H1 (cell line): Measurements from ENCODE around the gene HSPA1B. TPM values are rescaled to one million over a fixed set of nuclear protein-coding genes. Genes with fewer than 3 reads are reported as not detected.

Experiments
- CTCF ChIA-PET: fragments of 300-600 bp; sonication (Branson Sonifier 250); formaldehyde crosslinking; loops from one replicate; lab custom pipeline; 2021; ENCODE audit not compliant: partially characterized antibody; lab: Charles Lee
- POLR2A ChIA-PET: fragments of 300-600 bp; sonication (Branson Sonifier 250); formaldehyde crosslinking; loops from one replicate; lab custom pipeline; 2021; ENCODE audit warnings: inconsistent platforms; ENCODE audit not compliant: partially characterized antibody; lab: Charles Lee
- DNase-seq, 2 experiments: peaks; one replicate each; pipeline versions ENCODE4 v3.0.0 to v3.0.0-alpha.2; 2010 to 2022; ENCODE audit warnings: low spot score in 2 of 2, low read depth in 1 of 2, mixed read lengths in 1 of 2
- FAIRE-seq: peaks from 2 replicates; lab custom pipeline; 2011; peaks lifted over from hg19 to GRCh38; lab: Jason Lieb, UNC
- H2AFZ ChIP-seq: 2 replicates; pipeline ENCODE4 v1.8.1; 2012; ENCODE audit warnings: low read length, inconsistent platforms
- H2AK5ac ChIP-seq: 2 replicates; pipeline ENCODE4 v1.6.1; 2013; ENCODE audit warnings: low read depth, low read length
- H2BK120ac ChIP-seq: replicated peaks from 2 replicates; pipeline ENCODE3; 2013; ENCODE audit warnings: low read depth, low read length, inconsistent platforms
- H2BK12ac ChIP-seq: 2 replicates; pipeline ENCODE4 v1.6.1; 2013; ENCODE audit warnings: low read depth, low read length
- H2BK15ac ChIP-seq: 2 replicates; pipeline ENCODE4 v1.6.1; 2013; ENCODE audit warnings: low read length
- H2BK20ac ChIP-seq: 2 replicates; pipeline ENCODE4 v1.6.1; 2013; ENCODE audit warnings: low read length
- H2BK5ac ChIP-seq: 2 replicates; pipeline ENCODE4 v1.6.1; 2013; ENCODE audit warnings: low read depth, low read length
- H3K14ac ChIP-seq: 2 replicates; pipeline ENCODE4 v1.6.1; 2013; ENCODE audit warnings: inconsistent platforms; ENCODE audit not compliant: insufficient read length
- H3K18ac ChIP-seq: 2 replicates; pipeline ENCODE4 v1.6.1; 2013; ENCODE audit warnings: low read length; ENCODE audit errors: extremely low read depth
- H3K23ac ChIP-seq: 2 replicates; pipeline ENCODE4 v1.6.1; 2013; ENCODE audit warnings: inconsistent platforms; ENCODE audit not compliant: insufficient read length
- H3K23me2 ChIP-seq: 2 replicates; pipeline ENCODE4 v1.6.1; 2013; ENCODE audit warnings: low read depth, low read length
- H3K27ac ChIP-seq: 2 replicates; pipeline ENCODE4 v1.6.1; 2011; ENCODE audit warnings: low read depth, low read length, inconsistent platforms
- H3K27me3 ChIP-seq, 4 experiments: replicated peaks in 1 of 4; 1 replicate in 1 of 4; 2 replicates in 3 of 4; pipeline versions ENCODE4 v1.6.1 to v1.8.1; 2011 to 2013; ENCODE audit warnings: low read length in 3 of 4, mild to moderate bottlenecking in 3 of 4, inconsistent platforms in 2 of 4, mixed read lengths in 2 of 4, moderate library complexity in 1 of 4; ENCODE audit not compliant: control insufficient read depth in 3 of 4, insufficient read depth in 3 of 4; ENCODE audit errors: extremely low read depth in 1 of 4
- H3K36me3 ChIP-seq, 4 experiments: 2 replicates each; pipeline versions ENCODE4 v1.6.1 to v1.8.1; 2011 to 2013; ENCODE audit warnings: mild to moderate bottlenecking in 4 of 4, low read length in 3 of 4, moderate library complexity in 2 of 4, control low read depth in 1 of 4, inconsistent platforms in 1 of 4; ENCODE audit not compliant: insufficient read depth in 4 of 4, control insufficient read depth in 2 of 4
- H3K4ac ChIP-seq: replicated peaks from 2 replicates; pipeline ENCODE3; 2013; ENCODE audit warnings: low read length, low read depth, mixed read lengths, inconsistent platforms; ENCODE audit not compliant: insufficient read length
- H3K4me1 ChIP-seq, 4 experiments: replicated peaks in 1 of 4; 1 replicate in 1 of 4; 2 replicates in 3 of 4; pipeline versions ENCODE4 v1.6.1 to v1.8.1; 2011 to 2013; ENCODE audit warnings: low read length in 3 of 4, inconsistent platforms in 2 of 4, mixed read lengths in 1 of 4; ENCODE audit not compliant: insufficient read depth in 4 of 4, control insufficient read depth in 3 of 4
- H3K4me2 ChIP-seq, 2 experiments: 2 replicates each; pipeline versions ENCODE4 v1.6.1 to v1.8.1; 2011 to 2013; ENCODE audit warnings: low read depth in 2 of 2, low read length in 2 of 2, control low read depth in 1 of 2, inconsistent platforms in 1 of 2, mild to moderate bottlenecking in 1 of 2; ENCODE audit not compliant: insufficient read depth in 1 of 2
- H3K4me3 ChIP-seq, 4 experiments: fragments of 200-600, 300-600 bp in 1 of 4; sonication (generic), shearing (Covaris generic), sonication (Bioruptor Twin) in 1 of 4; 2 replicates each; pipeline versions ENCODE4 v1.5.1 to v1.8.1; 2011 to 2016; ENCODE audit warnings: low read length in 4 of 4, low read depth in 3 of 4, control low read depth in 2 of 4, inconsistent platforms in 2 of 4, mild to moderate bottlenecking in 2 of 4, mixed read lengths in 1 of 4, moderate library complexity in 1 of 4; ENCODE audit not compliant: insufficient read depth in 2 of 4; ENCODE audit errors: extremely low read depth in 1 of 4
- H3K56ac ChIP-seq: replicated peaks from 2 replicates; pipeline ENCODE3; 2013; ENCODE audit warnings: low read depth, mild to moderate bottlenecking, mixed read lengths, low read length, inconsistent platforms; ENCODE audit not compliant: insufficient read length
- H3K79me1 ChIP-seq: 2 replicates; pipeline ENCODE4 v1.6.1; 2013; ENCODE audit warnings: low read depth, low read length, control low read depth
- H3K79me2 ChIP-seq, 2 experiments: 2 replicates each; pipeline versions ENCODE4 v1.6.1 to v1.8.1; 2012 to 2013; ENCODE audit warnings: low read length in 2 of 2, mild to moderate bottlenecking in 2 of 2, inconsistent platforms in 1 of 2; ENCODE audit not compliant: insufficient read depth in 2 of 2, control insufficient read depth in 1 of 2
- H3K9ac ChIP-seq, 4 experiments: replicated peaks in 1 of 4; 1 replicate in 1 of 4; 2 replicates in 3 of 4; pipeline versions ENCODE4 v1.6.1 to v1.8.1; 2011 to 2013; ENCODE audit warnings: low read depth in 3 of 4, low read length in 3 of 4, control low read depth in 2 of 4, mild to moderate bottlenecking in 2 of 4, moderate library complexity in 2 of 4, inconsistent platforms in 1 of 4; ENCODE audit errors: extremely low read depth in 1 of 4
- H3K9me3 ChIP-seq, 2 experiments: 2 replicates each; pipeline versions ENCODE4 v1.6.1 to v1.8.1; 2012 to 2013; ENCODE audit warnings: mild to moderate bottlenecking in 2 of 2, moderate library complexity in 2 of 2, control low read depth in 1 of 2, inconsistent platforms in 1 of 2, low read depth in 1 of 2, low read length in 1 of 2, mixed read lengths in 1 of 2; ENCODE audit not compliant: insufficient read depth in 2 of 2
- H4K20me1 ChIP-seq, 2 experiments: replicated peaks in 1 of 2; 2 replicates each; pipeline versions ENCODE3 to v1.8.1; 2011 to 2013; ENCODE audit warnings: inconsistent platforms in 2 of 2, low read length in 2 of 2, mild to moderate bottlenecking in 1 of 2; ENCODE audit not compliant: insufficient read depth in 2 of 2, control insufficient read depth in 1 of 2
- H4K5ac ChIP-seq: 2 replicates; pipeline ENCODE4 v1.6.1; 2013; ENCODE audit warnings: low read length, low read depth, mixed read lengths, inconsistent platforms; ENCODE audit not compliant: insufficient read length
- H4K8ac ChIP-seq: 2 replicates; pipeline ENCODE4 v1.8.0; 2013; ENCODE audit warnings: mild to moderate bottlenecking, moderate library complexity, low read length, inconsistent platforms; ENCODE audit not compliant: insufficient read depth; ENCODE audit errors: extremely low read depth
- H4K91ac ChIP-seq: replicated peaks from 2 replicates; pipeline ENCODE3; 2013; ENCODE audit warnings: low read length, mixed read lengths, inconsistent platforms; ENCODE audit not compliant: insufficient read length
- ASH2L ChIP-seq: fragments of 200-600, 300-600 bp; sonication (generic); IDR thresholded peaks from one replicate; pipeline ENCODE4 v1.7.1; 2017; ENCODE audit warnings: low read length
- E2F6 ChIP-seq: IDR thresholded peaks from 2 replicates; pipeline ENCODE4 v1.6.1; 2012; ENCODE audit warnings: inconsistent platforms
- GABPA ChIP-seq: IDR thresholded peaks from 2 replicates; pipeline ENCODE4 v1.6.1; 2011; ENCODE audit warnings: mild to moderate bottlenecking, low read length, moderate library complexity, borderline replicate concordance; ENCODE audit not compliant: insufficient read depth
- JUN ChIP-seq: IDR thresholded peaks from 2 replicates; pipeline ENCODE4 v1.6.1; 2011; ENCODE audit warnings: low read depth, mild to moderate bottlenecking, improper control_type of control experiment, low read length
- KDM1A ChIP-seq: fragments of 200-600, 300-600 bp; sonication (generic); IDR thresholded peaks from 2 replicates; pipeline ENCODE4 v1.7.1; 2016; ENCODE audit warnings: mild to moderate bottlenecking, low read length, borderline replicate concordance
- NRF1 ChIP-seq: IDR thresholded peaks from 2 replicates; pipeline ENCODE4 v1.6.1; 2011; ENCODE audit warnings: mild to moderate bottlenecking, low read depth, low read length, improper control_type of control experiment
- POLR2AphosphoS5 ChIP-seq: IDR thresholded peaks from 2 replicates; pipeline ENCODE4 v1.6.1; 2011; ENCODE audit warnings: low read depth, low read length
- SIRT6 ChIP-seq: IDR thresholded peaks from one replicate; pipeline ENCODE4 v1.7.1; 2012; ENCODE audit warnings: low read length, inconsistent platforms
- SP1 ChIP-seq: IDR thresholded peaks from 2 replicates; pipeline ENCODE4 v1.6.1; 2011; ENCODE audit warnings: low read depth, low read length
- SP4 ChIP-seq: IDR thresholded peaks from 2 replicates; pipeline ENCODE4 v1.6.1; 2012; ENCODE audit warnings: low read length, inconsistent platforms
- SRF ChIP-seq: IDR thresholded peaks from 2 replicates; pipeline ENCODE4 v1.6.1; 2011; ENCODE audit warnings: mild to moderate bottlenecking, low read depth, low read length, moderate library complexity
- SUZ12 ChIP-seq: fragments of 200-600 bp; sonication (generic); IDR thresholded peaks from 2 replicates; pipeline ENCODE4 v1.6.1; 2012; ENCODE audit warnings: mild to moderate bottlenecking, inconsistent platforms, low read length, moderate library complexity, mixed read lengths
- TAF7 ChIP-seq: optimal IDR thresholded peaks from 2 replicates; pipeline ENCODE3; 2011; ENCODE audit warnings: low read depth, mild to moderate bottlenecking, inconsistent platforms, low read length, moderate library complexity, borderline replicate concordance
- WGBS, 2 experiments: shearing (Covaris generic) in 1 of 2; methylation state at CpG; one replicate each; pipeline versions ENCODE4 v1.1.6 to v1.1.7; 2013 to 2015; ENCODE audit warnings: low lambda C conversion rate in 2 of 2, mixed read lengths in 2 of 2, inconsistent platforms in 1 of 2, low coverage in 1 of 2, missing lambda C conversion rate in 1 of 2; ENCODE audit not compliant: insufficient replicate concordance in 2 of 2, insufficient coverage in 1 of 2, insufficient read length in 1 of 2; ENCODE audit errors: extremely low coverage in 1 of 2, missing lambda C conversion rate in 1 of 2; 5-methylcytosine and 5-hydroxymethylcytosine counted together
- polyA plus RNA-seq, 7 experiments: library from polyadenylated mRNA; depleted of rRNA in 3 of 7; stranded (reverse) in 5 of 7; unstranded in 2 of 7; fragments of >200 nt in 5 of 7; fragments of 200-250 nt in 2 of 7; gene quantifications; 1 replicate in 5 of 7; 2 replicates in 1 of 7; 4 replicates in 1 of 7; pipeline versions ENCODE4 v1.2.1 to v1.2.3, GENCODE V29; 2011 to 2013; ENCODE audit warnings: missing spikeins in 2 of 7, mixed read lengths in 2 of 7
- total RNA-seq: library from RNA; stranded (reverse); fragmentation: NEBNext Ultra II Directional; extraction: Animal tissue kit (Norgen Biotek cat#: 25700); gene quantifications from 2 replicates; pipeline ENCODE4 v1.2.1, GENCODE V29; 2021

HSPA1B gene
- total and polyA plus RNA-seq, 2 of the 8 experiments (the other 6 are each of a cell fraction or from before 2014, with no cell fraction given), result 36.6 to 76.6 TPM

GRCh38 chr6:31850765-31851484, 23.4 kb downstream of the HSPA1B start:
- Histone ChIP-seq H2AFZ (no peak overlapping the region), H3K4me2 (no peak overlapping the region; a peak in 1 of 4 replicates)
- no peak for DNase-seq
- TF ChIP-seq E2F6 (no peak), SUZ12 (no peak), SP4 (no peak), SRF (no peak), SP1 (no peak), GABPA (no peak), NRF1 (no peak), ASH2L (no peak), POLR2AphosphoS5 (no peak), JUN (no peak), TAF7 (no peak), KDM1A (no peak), SIRT6 (no peak)

More at GRCh38 chr6:31850765-31851484, 23.4 kb downstream of the HSPA1B start:
- Histone ChIP-seq H3K79me1 (no peaks in the 10 kb centered on the region), H4K8ac (no peak overlapping the region), H3K14ac (no peak overlapping the region), H3K4ac (no peak overlapping the region), H3K18ac (no peak overlapping the region), H4K20me1 (no peaks in the 10 kb centered on the region), H3K27ac (no peak overlapping the region), H4K91ac (no peak overlapping the region), H3K56ac (no peak overlapping the region), H4K5ac (no peak overlapping the region), H3K23me2 (no peaks in the 10 kb centered on the region), H2BK120ac (no peak overlapping the region), H2AK5ac (no peak overlapping the region), H3K4me1 (no peaks in the 10 kb centered on the region), H3K36me3 (peaks cover 0 to 4% (median 0%) of the 10 kb centered on the region in 4 experiments; a peak in 2 of 8 replicates), H2BK12ac (no peak overlapping the region), H3K79me2 (no peaks in the 10 kb centered on the region), H3K9me3 (peaks cover 6 to 7% of the 10 kb centered on the region in 2 experiments; a peak in 1 of 4 replicates), H3K4me3 (no peak overlapping the region), H2BK5ac (no peak overlapping the region), H3K23ac (no peak overlapping the region), H3K9ac (peak overlapping the region in 1 of 4 experiments; percentile 18; a peak in 1 of 7 replicates), H2BK20ac (no peak overlapping the region), H3K27me3 (no peaks in the 10 kb centered on the region), H2BK15ac (no peak overlapping the region)
- ChIA-PET POLR2A (interaction anchor here (0.6 to 12.6 kb wide), 5 partner anchors 10 to 703 kb away, joined by 3 to 189 read pairs (median 3); partner anchors contain the start of gene NEU1), CTCF (interaction anchor here (0.6 to 1.3 kb wide), 4 partner anchors 12 to 558 kb away, joined by 3 to 5 read pairs (median 4); no protein-coding TSS in a partner anchor)
- FAIRE-seq, result no peak
- 97% methylated on average over 2 of the region's 2 CpGs; no CpG with 5 or more reads in 1 of the 2 experiments for WGBS, 2 experiments
